ENCODE measurements around the gene SMYD4.

- TF ChIP-seq CTCF (IDR thresholded peaks at IDR 0.05; ENCODE audit: low read depth, low read length, poor library complexity, severe bottlenecking): no peak
- no peak for TF ChIP-seq EZH2phosphoT487 (IDR thresholded peaks at IDR 0.05; ENCODE audit: borderline replicate concordance, low read length)
Measured at GRCh38 chr17:1745513-1746020, 84.1 kb downstream of the SMYD4 start.

All from DOHH2 (cell line).